GM21528 (cell line): ENCODE measurements around the gene PMFBP1.
A peak's percentile ranks its signal among the peaks of the same experiment; 100 is the strongest.

Source experiments
- ATAC-seq: cut with Tn5 transposase; IDR thresholded peaks from one replicate; pipeline ENCODE4 v1.9.1; 2021; ENCODE audit warnings: mild to moderate bottlenecking, moderate library complexity; ENCODE audit not compliant: unreplicated experiment, low FRiP score

PMFBP1 gene, protein sequence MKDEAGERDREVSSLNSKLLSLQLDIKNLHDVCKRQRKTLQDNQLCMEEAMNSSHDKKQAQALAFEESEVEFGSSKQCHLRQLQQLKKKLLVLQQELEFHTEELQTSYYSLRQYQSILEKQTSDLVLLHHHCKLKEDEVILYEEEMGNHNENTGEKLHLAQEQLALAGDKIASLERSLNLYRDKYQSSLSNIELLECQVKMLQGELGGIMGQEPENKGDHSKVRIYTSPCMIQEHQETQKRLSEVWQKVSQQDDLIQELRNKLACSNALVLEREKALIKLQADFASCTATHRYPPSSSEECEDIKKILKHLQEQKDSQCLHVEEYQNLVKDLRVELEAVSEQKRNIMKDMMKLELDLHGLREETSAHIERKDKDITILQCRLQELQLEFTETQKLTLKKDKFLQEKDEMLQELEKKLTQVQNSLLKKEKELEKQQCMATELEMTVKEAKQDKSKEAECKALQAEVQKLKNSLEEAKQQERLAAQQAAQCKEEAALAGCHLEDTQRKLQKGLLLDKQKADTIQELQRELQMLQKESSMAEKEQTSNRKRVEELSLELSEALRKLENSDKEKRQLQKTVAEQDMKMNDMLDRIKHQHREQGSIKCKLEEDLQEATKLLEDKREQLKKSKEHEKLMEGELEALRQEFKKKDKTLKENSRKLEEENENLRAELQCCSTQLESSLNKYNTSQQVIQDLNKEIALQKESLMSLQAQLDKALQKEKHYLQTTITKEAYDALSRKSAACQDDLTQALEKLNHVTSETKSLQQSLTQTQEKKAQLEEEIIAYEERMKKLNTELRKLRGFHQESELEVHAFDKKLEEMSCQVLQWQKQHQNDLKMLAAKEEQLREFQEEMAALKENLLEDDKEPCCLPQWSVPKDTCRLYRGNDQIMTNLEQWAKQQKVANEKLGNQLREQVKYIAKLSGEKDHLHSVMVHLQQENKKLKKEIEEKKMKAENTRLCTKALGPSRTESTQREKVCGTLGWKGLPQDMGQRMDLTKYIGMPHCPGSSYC

DNA sequence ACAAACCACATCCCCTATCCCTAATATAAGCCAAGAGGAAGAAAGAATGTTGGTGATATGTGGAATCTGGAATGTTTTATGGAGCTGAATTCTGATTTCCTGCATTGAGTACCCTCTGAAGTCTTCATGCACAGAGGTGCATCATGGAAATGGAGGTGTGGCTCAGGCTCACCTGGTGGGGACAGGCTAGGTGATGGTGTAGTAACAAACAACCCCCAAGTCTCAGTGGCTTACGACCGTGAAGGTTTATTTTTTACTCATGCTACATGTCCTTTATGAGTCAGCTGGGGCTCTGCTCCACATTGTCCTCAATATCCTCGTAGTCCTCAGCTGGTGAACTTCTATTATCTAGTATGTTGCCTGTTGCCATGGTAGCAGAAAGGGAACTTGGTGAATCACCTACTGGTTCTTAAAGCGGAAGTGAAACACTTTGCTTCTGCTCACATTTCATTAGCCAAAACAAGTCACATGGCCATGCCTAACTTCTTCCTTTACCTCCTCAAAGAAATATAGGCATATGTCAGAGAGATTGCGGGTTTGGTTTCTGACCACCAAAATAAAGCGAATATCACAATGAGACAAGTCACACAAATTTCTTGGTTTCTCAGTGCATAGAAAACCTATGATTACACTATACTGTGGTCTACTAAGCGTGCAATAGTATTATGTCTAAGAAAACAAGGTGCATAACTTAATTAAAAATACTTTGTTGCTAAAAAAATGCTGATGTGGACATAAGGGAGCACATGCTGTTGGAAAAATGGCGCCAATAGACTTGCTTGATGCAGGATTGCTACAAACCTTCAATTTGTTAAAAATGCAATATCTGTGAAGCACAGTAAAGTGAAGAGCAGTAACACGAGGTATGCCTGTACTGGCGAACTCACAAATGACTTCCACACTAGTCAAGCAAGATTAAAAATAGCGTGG lies at the start of gene PMFBP1:
TSS of gene PMFBP1 (minus strand) at position 51 of the 930 bp plus-strand sequence. CDS start 947 bp downstream, outside the sequence.
- peak; percentile 97 for ATAC-seq

DNA sequence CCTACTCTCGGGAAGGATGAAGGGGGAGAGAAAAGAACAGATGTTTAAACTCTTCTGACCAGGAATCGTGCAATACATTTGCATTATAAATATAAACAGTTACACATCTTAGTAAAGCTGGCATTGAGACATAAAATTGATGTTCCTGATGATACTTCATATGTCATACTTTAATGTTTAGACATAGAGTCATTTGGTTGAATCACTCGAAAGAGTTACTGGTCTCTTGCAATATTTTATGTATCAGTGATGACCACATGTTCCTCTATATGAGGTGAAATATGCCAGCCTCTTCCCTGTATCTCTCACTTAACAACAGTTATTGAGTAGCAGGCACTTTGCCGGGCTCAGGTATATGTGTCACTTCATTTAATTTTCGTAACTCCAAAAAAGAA lies 49.7 kb upstream of the PMFBP1 start:
- ATAC-seq, result no peak

DNA sequence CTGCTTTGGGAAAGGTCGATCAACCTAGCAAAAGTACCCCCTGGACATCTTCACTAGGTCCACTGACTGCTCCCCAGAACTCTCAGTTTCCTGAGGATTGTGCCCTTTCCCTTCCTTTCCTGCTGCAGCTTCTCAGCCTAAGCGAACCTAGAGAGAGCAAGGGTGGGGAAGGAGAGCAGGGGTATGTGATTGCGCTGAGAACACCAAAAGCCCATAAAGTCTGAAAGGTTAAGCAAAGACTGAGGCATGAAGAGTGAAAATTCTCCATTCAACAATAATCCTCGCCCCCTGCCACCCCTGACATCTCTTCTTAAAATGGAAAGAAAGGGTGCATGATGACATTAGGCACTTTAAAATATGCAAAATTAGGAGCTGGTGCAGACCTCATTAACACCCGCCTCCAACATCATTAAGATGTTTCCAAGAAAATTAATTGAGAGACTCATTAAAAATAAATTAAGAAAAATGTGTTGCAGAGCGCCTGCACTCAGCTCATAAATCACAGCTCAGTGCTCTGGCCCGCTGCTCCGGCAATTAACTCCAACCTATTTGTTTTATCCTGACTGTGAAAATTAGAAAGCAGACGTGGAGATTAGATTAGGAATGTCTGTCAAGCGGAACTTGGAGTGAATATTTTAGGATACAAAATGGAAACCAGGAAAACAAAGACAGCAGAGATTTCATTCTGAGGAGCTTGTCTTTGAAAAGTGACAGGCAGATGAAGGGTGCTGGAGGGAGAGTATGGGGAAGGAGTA lies 49.1 kb upstream of the PMFBP1 start:
- no peak for ATAC-seq

DNA sequence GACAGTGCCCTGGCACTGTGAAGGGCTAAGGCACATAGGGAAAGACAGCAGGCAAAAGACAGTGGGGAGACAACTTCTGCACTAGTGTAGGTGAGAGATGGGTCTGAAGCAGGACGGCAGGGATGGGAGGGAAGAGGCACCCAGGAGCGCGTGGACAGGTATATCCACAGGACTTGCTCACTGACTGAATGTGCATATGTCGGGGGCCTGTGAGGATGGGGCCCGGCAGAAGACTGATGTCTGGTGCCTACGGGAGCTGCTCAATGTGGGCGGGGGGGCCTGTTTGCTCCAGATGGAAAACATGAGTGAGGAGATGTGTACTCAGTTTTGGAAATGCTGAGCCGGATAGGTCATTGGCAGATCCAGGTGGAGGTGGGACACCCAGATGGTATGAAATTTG lies 47.3 kb upstream of the PMFBP1 start:
- ATAC-seq, result no peak

DNA sequence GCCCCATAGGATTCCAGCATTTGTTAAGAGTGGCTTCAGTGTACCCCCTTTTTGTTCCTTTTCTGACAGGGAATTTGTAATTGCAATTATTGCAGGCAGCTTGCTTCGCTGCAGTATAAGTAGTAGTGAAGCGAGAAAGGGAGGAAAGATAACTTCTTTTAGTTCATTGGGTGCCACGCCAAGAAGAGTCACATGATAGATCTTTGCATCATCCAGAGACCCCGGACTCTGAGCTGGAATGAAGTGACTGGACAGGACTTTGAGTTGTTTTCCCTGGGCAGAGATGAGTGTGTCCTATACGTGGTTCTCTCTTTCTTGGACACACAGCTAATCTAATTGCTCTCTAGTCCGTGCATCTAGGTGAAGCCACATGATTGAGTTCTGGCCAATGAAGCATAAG lies 44.8 kb upstream of the PMFBP1 start:
- no peak for ATAC-seq

DNA sequence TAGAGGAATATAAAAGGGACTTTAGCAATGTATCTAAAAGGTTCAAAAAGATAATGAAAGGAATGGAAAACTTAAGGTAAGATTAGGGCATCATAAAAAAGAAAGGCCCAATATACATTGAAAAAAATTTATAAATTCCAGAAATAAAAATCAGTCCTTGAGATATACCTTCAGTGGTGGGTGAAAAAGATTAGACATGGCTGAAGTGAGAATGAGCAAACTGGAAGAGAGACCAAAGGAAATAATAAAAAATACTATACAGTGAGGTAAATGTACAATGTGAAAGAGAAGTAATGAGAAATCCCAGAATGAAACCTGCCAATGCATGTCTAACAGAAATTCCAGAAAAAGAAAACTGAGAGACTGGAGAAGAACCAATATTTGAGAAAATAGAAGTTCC lies 42.9 kb upstream of the PMFBP1 start:
- no peak for ATAC-seq

DNA sequence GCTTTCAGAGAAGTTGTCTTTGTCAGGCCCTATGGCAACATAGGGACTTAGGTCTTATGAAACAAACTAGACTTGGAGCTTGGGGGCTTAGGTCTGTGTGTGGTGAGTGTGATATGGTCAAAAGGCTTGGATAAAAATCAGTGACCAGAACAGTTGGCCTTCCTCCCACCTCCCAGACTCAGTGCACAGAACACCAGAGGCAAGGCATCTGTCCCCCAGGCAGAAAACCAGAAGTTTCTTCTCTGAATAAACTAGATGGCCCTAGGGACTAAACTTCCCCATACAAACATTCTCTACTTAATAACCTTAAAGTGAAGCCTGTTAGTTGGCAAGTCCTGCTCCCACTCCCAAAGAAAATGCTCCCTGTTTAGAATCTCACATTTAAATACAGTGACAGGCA lies 39.2 kb upstream of the PMFBP1 start:
- no peak for ATAC-seq

DNA sequence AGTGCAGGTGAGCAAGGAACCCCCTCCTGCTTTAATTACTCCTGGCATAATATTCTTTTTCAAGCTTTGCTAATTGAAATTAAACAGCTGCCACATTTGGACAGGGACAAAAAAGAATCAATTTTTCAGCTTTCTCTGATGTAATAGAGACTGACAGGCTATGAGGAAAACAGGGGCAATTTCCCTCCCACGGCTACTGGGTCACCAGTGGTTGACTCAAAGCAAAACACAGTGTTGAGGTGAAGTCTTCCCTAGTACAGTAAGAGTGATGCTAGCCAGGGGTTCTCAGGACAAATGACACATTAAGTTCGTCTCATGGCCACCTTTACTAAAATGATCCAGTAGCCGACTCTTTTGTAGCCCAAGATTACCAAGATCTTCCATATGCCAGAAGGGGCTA lies 38.6 kb upstream of the PMFBP1 start:
- ATAC-seq, result no peak

DNA sequence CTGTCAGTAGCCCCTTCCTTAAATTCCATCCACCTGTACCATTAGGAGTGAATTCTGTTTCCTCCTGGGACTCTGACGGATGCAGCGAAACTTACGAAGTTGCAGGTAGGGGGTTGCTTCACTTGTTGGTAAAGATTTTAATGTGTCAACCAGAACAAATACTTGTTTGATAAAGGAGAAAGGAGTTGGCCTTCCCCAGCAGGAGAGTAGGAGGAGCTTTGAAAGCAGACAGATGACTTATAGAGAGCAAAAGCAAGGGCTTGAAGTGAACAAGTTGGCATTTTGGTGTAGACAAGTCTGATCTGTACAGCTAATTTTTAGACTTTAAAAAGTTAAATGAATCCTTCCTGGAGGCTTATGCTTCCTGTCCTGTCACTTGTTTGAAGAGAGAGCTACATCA lies 38.1 kb upstream of the PMFBP1 start:
- no peak for ATAC-seq

DNA sequence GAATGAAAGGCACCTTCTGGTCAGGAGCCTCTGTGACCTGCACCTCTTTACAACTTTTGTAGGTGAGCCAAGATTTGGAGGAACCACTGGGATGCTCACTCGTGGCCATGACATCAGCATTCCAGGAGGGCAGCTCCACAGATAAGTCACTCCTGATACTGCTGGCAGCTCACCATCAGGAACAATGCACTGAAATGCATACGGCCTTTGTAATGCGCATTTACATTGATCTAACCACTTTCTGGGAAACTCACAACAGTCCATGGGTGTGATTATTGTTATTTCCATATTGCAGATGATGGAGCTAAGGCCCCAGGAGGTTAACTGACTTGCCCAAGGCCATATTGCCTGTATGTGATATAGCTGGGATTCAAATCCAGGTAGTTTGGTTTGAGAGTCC lies 34.3 kb upstream of the PMFBP1 start:
- ATAC-seq, result no peak

DNA sequence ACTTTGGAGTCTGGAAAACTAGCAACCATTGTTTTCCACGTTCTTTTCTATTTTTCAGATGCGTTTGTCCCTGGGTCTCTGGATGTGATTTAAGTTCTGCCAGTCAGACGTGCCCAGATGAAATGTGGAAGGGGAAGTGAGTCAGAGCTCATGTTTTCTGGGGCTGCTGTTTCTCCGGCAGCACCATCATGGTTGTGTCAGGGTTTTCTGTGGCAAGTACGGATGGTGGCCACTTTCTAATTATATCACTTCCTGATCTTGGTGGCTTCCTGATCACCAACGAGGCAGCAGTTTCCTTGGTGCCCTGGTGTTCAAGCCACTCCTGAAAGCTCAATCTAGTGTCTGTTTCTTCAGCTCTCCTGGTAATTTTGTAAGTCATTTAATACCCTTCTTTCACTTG lies 31.4 kb upstream of the PMFBP1 start:
- ATAC-seq, result peak; percentile 84

DNA sequence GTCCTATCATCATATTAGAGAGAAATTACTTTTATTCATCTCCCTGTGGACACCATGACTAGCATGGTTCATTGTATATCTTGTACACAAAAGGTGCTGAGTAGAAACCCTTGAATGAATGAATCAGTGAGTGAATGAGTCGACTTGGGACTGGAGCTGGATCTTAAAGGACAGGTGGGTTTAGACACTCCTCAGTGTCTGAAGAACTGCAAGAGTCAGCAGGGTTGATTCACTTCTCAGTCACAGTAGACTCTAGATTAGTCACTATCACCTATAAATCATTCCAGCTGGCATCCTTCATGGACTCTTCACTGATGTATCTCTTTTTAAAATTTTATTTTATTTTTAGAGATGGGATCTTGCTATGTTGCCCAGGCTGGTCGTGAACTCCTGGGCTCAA lies 30.1 kb upstream of the PMFBP1 start:
- no peak for ATAC-seq

DNA sequence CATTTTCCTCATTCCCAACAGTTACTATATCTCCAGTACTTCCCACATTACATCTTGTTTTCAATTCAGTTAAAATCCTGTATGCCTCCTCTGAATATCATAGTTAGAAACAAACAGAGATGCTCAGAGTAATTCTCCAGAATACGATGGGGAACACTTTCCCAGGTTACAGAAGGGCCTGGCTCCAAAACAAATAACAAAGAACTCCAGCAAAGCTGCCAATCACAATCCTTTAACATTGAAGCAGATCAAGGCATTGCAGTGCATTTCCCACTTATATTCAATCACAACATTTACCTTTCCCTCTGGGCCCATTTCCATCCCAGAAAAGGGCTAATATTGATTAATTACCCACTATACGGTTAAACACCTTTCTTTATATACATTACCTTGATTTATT lies 29.4 kb upstream of the PMFBP1 start:
- no peak for ATAC-seq

DNA sequence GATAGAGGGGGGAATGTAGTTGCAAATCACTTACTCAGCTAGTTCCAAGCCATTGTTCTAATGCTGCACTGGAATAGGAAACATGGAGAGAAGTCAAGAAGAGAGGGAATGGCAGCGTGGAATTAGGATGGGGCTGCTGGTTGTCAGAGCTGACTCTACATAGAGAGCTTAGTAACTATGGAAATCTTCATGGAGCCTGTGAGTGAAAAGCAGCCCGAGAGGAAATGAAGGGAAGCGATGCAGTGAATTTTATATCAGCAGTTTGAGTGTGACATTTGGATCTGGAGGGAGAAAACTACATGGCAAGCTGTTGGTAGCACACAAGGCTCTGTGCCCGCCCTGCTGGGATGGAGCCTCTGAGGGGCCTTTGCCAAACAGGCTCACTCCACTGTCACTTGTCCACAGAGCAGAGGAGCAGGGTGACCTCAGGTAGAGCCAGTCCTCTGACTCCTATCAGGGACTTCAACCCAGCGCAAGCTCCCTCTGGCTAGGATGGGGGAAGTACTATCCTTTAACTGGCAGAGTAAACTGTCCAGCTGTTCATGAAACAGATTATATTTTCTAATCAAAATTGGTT lies 27.9 kb upstream of the PMFBP1 start:
- ATAC-seq, result no peak

DNA sequence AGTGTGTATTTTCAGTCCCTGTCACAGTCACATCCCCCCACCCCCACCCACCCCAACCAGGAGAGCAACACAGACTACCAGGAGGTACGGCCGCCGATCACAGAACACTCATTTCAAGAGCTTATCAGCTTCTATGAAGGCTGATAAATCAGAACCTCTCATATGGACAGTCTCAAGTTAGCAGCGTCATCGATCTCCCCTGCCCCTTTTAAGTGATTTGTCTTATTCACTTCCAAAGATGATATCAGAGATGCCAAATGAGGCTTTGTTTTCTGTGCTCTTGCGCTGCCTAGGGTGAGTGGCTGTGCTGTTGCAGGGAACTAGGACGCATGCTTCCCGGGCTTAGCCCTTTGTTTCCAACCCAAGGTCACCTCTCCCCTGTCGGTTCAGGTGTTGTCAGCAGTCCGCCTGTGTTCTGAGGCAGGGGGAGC lies 26.8 kb upstream of the PMFBP1 start:
- ATAC-seq, result no peak

DNA sequence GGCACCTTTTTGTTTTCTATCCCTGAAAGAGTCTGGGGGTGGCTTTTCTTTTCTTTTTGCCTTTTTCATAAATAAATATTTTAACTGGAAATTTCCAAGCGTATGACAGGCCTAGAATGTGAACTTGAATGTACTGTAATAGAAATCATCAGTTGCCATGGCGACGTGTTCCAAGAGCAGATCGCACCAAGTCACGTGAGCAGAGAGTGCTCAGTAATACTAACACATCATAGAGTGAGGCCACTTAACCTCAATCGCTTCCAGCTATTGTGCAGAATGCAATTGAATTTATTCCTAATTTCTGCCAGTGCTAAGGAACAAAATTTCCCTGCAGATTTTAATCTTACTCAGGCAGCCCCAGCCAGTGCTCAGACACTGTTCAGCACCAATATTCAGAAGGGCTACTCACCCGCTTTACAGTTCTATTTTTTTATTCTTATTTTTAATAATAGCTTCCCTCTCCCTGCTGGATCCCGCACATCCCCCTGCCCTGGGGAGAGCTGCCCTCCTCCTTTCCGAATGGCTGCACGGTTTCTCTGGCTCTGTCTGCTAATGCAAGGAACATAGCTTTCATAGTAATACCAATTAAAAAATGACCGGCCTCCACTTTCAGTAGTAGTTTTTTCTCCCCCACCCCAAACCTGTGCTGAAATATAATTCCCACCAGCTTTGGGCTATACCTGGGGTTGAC lies 26.2 kb upstream of the PMFBP1 start:
- ATAC-seq, result no peak

DNA sequence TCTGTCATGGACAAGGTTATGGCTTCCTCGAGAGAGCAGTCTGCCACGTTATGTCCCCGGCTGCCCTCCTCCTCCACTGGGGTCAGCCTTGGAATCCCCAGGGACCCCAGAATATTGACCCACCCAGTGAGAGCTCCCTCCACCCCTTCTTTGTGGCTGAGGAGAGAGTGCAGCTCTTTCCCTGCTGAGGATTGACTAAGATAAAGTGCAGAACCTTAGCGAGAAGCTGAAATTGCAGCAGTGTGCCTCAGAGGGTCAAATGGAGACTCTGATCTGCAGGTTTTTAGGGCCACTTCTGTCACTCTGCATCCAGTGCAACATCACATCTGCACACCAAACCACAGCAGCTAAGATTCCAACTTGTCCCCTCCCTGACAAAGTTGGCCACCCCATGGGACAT lies 25.6 kb upstream of the PMFBP1 start:
- no peak for ATAC-seq

DNA sequence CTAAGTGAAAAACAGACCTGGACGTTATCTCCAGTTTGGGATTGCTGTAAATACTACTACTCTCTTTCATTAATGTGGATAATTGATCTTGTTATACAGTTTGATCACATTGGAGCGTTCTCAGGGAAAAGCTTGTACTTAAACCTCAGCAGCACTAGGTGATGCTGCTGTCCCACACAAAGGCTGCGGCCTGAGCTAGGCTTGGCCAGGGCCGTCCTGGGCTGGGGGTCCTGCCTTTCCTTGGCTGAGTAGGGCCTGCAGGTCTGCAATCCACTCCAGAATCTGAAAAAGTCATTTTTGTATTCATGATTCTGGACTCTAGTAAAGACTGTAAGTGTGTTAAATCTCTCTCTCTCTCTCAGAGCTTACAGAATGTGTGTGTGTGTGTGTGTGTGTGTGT lies 23.7 kb upstream of the PMFBP1 start:
- ATAC-seq, result no peak

DNA sequence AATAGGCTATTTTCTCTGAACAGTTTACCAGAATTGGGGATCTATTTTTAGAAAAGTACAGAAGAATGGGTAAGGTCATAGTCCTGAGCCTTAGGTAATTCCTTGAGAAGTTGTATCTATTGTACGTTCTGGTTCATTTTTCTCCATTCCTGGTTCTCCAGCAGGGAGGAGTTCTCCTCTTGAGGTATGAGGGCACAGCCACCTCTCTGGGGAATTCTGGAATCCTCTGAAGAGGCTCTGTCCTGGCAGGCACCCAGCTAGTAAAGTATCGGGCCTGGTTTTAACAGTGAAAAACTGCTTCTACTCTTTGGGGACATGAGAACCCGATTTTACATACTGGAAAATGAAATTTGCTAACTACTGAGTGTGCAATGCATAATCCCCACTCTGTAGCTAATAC lies 19.6 kb upstream of the PMFBP1 start:
- no peak for ATAC-seq
